OCI-LY7 (cell line): ENCODE results near the gene RXFP2. TPM values are rescaled to one million over a fixed set of nuclear protein-coding genes. Genes with fewer than 3 reads are reported as not detected.

Experiments used
- BruUV-seq: library from RNA; stranded (reverse); fragments of 400-500 nt; replicated peaks from 2 replicates; lab custom pipeline; 2021; lab: Mats Ljungman, UMichigan
- CTCF ChIA-PET: fragments of 300-600 bp; sonication (Branson Sonifier 250); formaldehyde crosslinking; loops from one replicate; lab custom pipeline; 2022; ENCODE audit warnings: antibody characterized with exemption; ENCODE audit not compliant: unreplicated experiment; lab: Charles Lee
- POLR2A ChIA-PET: fragments of 300-600 bp; sonication (Branson Sonifier 250); formaldehyde crosslinking; loops from one replicate; lab custom pipeline; 2022; ENCODE audit warnings: antibody characterized with exemption; lab: Charles Lee
- DNase-seq: peaks from one replicate; pipeline ENCODE4 v3.0.0-alpha.2; 2015; ENCODE audit warnings: low spot score
- H2AFZ ChIP-seq: fragments of 200-600 bp; sonication (generic), shearing (Covaris generic); 2 replicates; pipeline ENCODE4 v1.6.1; 2014; ENCODE audit warnings: mild to moderate bottlenecking, antibody characterized with exemption, low read length, moderate library complexity
- H3K27ac ChIP-seq: fragments of 200-600 bp; sonication (generic); 2 replicates; pipeline ENCODE4 v1.5.1; 2014; ENCODE audit warnings: mixed run types, low read depth, mild to moderate bottlenecking, moderate library complexity, low read length, inconsistent platforms; ENCODE audit not compliant: poor library complexity, severe bottlenecking
- H3K36me3 ChIP-seq: fragments of 200-600 bp; sonication (generic); 2 replicates; pipeline ENCODE4 v1.6.1; 2014; ENCODE audit warnings: mild to moderate bottlenecking, antibody characterized with exemption, low read length, moderate library complexity, mixed read lengths; ENCODE audit not compliant: insufficient read depth
- H3K4me1 ChIP-seq: fragments of 200-600 bp; sonication (generic); 2 replicates; pipeline ENCODE4 v1.5.1; 2014; ENCODE audit warnings: mild to moderate bottlenecking, low read length; ENCODE audit not compliant: insufficient read depth, poor library complexity, severe bottlenecking
- H3K4me2 ChIP-seq: fragments of 200-600 bp; sonication (generic); 2 replicates; pipeline ENCODE4 v1.6.1; 2014; ENCODE audit warnings: mild to moderate bottlenecking, low read length
- H3K4me3 ChIP-seq: fragments of 200-600 bp; sonication (generic); 2 replicates; pipeline ENCODE4 v1.5.1; 2014; ENCODE audit warnings: mild to moderate bottlenecking, low read depth, low read length; ENCODE audit not compliant: poor library complexity, severe bottlenecking
- H3K79me2 ChIP-seq: fragments of 200-600 bp; sonication (generic); 2 replicates; pipeline ENCODE4 v1.6.1; 2016; ENCODE audit warnings: low read depth, mild to moderate bottlenecking, low read length, moderate library complexity, mixed read lengths; ENCODE audit not compliant: insufficient read depth
- H3K9me2 ChIP-seq: fragments of 200-600 bp; sonication (generic); 2 replicates; pipeline ENCODE4 v1.6.1; 2016; ENCODE audit warnings: mild to moderate bottlenecking, low read length, mixed read lengths; ENCODE audit not compliant: insufficient read depth
- H3K9me3 ChIP-seq: fragments of 200-600 bp; sonication (generic); 2 replicates; pipeline ENCODE4 v1.6.1; 2014; ENCODE audit warnings: mild to moderate bottlenecking, mixed run types, low read length, mixed read lengths
- H4K20me1 ChIP-seq: fragments of 200-600 bp; sonication (generic); 2 replicates; pipeline ENCODE4 v1.6.1; 2014; ENCODE audit warnings: mild to moderate bottlenecking, antibody characterized with exemption, low read length, moderate library complexity, mixed read lengths; ENCODE audit not compliant: insufficient read depth
- EZH2phosphoT487 ChIP-seq: fragments of 200-600 bp; sonication (generic); IDR thresholded peaks from 2 replicates; pipeline ENCODE4 v1.6.1; 2018; ENCODE audit warnings: low read depth, borderline replicate concordance, mild to moderate bottlenecking, mixed run types, antibody characterized with exemption, low read length, moderate library complexity, mixed read lengths
- intact Hi-C: fragments of 100-400 bp; cut with micrococcal nuclease; formaldehyde crosslinking; loops from one replicate; pipeline ENCODE4 v1.10.0; 2022; ENCODE audit not compliant: unreplicated experiment
- total RNA-seq, 2 experiments: library from RNA; depleted of rRNA in 1 of 2; stranded (reverse); fragments of >200 nt in 1 of 2; shearing (Covaris generic) in 1 of 2; gene quantifications; 2 replicates each; pipeline ENCODE4 v1.2.3, GENCODE V29; 2014 to 2022
- TF ChIP-seq, protein P1 (sequence below): fragments of 200-600 bp; sonication (generic); conservative IDR thresholded peaks from 2 replicates; pipeline ENCODE4 v1.5.1; 2014; ENCODE audit warnings: mild to moderate bottlenecking, antibody characterized with exemption, low read length, moderate library complexity, mixed read lengths

The RXFP2 gene
- total RNA-seq, 2 experiments from 2014 or later: not detected

DNA sequence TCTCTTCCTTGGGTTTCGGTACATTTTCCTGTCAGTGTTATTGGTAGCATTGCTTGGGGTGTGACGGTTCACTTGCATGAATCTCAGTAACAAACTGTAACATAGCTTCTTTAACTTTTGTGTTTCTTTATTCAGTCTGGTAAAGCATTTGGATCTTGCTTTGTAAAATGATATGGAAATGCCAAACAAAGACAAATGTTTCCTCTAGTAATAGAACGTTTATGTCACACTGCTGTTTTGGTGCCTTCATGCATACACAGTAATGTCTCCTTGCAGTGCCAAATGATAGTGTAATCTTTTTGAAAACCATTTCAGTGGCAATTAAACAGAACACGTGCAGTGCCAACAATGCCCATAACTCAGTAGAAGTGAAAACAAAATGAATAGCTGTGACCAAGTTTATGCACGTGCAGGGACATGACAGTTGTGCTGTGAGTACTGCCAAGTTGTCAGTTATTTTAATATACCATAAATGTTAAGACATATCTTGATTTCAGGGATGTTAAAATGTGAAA, 110.8 kb downstream of the RXFP2 start:
- no TSS peak for BruUV-seq
- Histone ChIP-seq H3K9me2 (no peaks in the 10 kb centered on the region), H3K4me3 (no peak overlapping the region), H3K36me3 (no peaks in the 10 kb centered on the region), H3K27ac (no peak overlapping the region), H2AFZ (no peak overlapping the region), H4K20me1 (no peaks in the 10 kb centered on the region), H3K9me3 (no peaks in the 10 kb centered on the region), H3K4me2 (no peak overlapping the region), H3K79me2 (no peaks in the 10 kb centered on the region), H3K4me1 (no peaks in the 10 kb centered on the region)
- POLR2A ChIA-PET: interaction anchor here (0.5 kb wide), 1 partner anchor 10 kb away, joined by 3 read pairs; no protein-coding TSS in a partner anchor
- CTCF ChIA-PET: no interaction called here
- intact Hi-C loops: no loop called here
- TF ChIP-seq EZH2phosphoT487: no peak
- TF ChIP-seq, protein P1, sequence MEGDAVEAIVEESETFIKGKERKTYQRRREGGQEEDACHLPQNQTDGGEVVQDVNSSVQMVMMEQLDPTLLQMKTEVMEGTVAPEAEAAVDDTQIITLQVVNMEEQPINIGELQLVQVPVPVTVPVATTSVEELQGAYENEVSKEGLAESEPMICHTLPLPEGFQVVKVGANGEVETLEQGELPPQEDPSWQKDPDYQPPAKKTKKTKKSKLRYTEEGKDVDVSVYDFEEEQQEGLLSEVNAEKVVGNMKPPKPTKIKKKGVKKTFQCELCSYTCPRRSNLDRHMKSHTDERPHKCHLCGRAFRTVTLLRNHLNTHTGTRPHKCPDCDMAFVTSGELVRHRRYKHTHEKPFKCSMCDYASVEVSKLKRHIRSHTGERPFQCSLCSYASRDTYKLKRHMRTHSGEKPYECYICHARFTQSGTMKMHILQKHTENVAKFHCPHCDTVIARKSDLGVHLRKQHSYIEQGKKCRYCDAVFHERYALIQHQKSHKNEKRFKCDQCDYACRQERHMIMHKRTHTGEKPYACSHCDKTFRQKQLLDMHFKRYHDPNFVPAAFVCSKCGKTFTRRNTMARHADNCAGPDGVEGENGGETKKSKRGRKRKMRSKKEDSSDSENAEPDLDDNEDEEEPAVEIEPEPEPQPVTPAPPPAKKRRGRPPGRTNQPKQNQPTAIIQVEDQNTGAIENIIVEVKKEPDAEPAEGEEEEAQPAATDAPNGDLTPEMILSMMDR: no peak
- DNase-seq: no peak

DNA sequence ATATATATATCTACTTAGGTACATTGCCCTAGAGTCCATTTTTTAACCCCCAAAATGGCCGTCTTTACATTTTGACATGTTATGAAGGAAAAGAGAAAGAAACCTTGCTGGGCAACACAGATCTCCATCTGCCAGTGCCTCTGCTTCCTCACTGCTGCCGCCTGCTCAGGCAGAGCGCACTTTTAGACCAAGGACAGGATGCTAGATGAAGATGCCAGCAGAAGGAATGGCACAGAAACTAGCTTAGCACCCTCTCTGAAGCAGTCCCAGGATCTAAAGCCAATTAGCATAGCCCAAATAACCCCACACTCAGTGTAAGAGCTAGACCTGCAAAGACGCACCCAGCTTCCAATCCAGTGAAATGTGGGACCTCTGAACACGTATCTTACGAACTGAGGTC, 111.9 kb downstream of the RXFP2 start:
- TF ChIP-seq EZH2phosphoT487: no peak
- TF ChIP-seq, protein P1: no peak
- H3K4me1 ChIP-seq: no peaks in the 10 kb centered on the region
- no peak overlapping the region for H3K4me2 ChIP-seq
- DNase-seq: no peak
- ChIA-PET POLR2A (interaction anchor here (0.7 kb wide), 1 partner anchor 542 kb away, joined by 3 read pairs; no protein-coding TSS in a partner anchor), CTCF (no interaction called here)
- H3K9me3 ChIP-seq: no peaks in the 10 kb centered on the region
- no peak overlapping the region for H2AFZ ChIP-seq
- H3K79me2 ChIP-seq: no peaks in the 10 kb centered on the region
- no peak overlapping the region for H3K27ac ChIP-seq
- no peaks in the 10 kb centered on the region for H3K9me2 ChIP-seq
- intact Hi-C loops: no loop called here
- no peaks in the 10 kb centered on the region for H3K36me3 ChIP-seq
- no TSS peak for BruUV-seq
- H3K4me3 ChIP-seq: no peak overlapping the region
- no peaks in the 10 kb centered on the region for H4K20me1 ChIP-seq
